Measurements from ENCODE around the gene MYO7B.

Gene MYO7B

DNA sequence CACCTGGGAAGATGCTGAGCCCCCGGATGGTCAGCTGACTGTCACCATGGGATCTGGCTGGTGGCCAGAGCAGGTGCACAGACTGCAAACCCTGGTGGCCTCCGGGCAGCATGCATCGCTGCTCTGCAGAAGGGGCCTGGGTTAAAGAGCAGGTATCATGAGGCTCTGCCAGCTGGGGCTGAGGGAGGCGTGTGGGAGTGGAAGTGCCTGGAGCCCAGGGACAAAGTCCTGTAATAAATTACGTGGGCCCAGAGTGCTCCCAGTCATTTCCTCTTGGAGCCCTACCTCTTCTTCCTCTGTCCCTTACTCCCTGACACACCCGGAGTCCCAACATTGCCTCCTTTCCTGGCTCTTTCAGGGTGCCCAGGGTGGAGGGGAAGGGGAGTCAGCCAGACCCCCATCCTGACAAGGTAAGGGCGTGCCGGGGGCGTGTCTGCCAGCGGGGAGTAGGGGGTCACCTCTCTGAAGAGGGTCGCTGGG is at the start of gene MYO7B:
TSS of gene MYO7B (plus strand) at position 262 of the 480 bp plus-strand sequence. CDS start 24,040 bp downstream, outside the sequence.
- Histone ChIP-seq H3K4me3 (ENCODE audit: low read depth, low read length, poor library complexity, severe bottlenecking) (no peak within 1 kb of the TSS), H3K9me3 (ENCODE audit: low read length) (no peaks in the 10 kb centered on the region), H4K20me1 (ENCODE audit: insufficient read depth, low read length) (no peaks in the 10 kb centered on the region), H3K36me3 (ENCODE audit: insufficient read depth, low read length) (no peaks in the 10 kb centered on the region), H3K4me2 (ENCODE audit: low read length) (no peak within 1 kb of the TSS), H3K9ac (ENCODE audit: low read length) (no peak within 1 kb of the TSS), H3K4me1 (ENCODE audit: insufficient read depth, low read length, severe bottlenecking) (no peaks in the 10 kb centered on the region), H3K27me3 (ENCODE audit: insufficient read depth, low read length) (no peaks in the 10 kb centered on the region; the same call in 1 of the 2 replicates), H3K27ac (ENCODE audit: low read depth, low read length, poor library complexity, severe bottlenecking) (no peak within 1 kb of the TSS), H3K9me2 (ENCODE audit: low read depth, low read length) (no peaks in the 10 kb centered on the region), H3K79me2 (ENCODE audit: insufficient read depth, low read length) (no peaks in the 10 kb centered on the region), H3F3A (ENCODE audit: insufficient read depth, low read length) (no peaks in the 10 kb centered on the region), H2AFZ (ENCODE audit: low read length) (no peak within 1 kb of the TSS)
- no peak for TF ChIP-seq EZH2 (IDR thresholded peaks at IDR 0.05; ENCODE audit: borderline replicate concordance, low read length)
- TF ChIP-seq, protein P1, sequence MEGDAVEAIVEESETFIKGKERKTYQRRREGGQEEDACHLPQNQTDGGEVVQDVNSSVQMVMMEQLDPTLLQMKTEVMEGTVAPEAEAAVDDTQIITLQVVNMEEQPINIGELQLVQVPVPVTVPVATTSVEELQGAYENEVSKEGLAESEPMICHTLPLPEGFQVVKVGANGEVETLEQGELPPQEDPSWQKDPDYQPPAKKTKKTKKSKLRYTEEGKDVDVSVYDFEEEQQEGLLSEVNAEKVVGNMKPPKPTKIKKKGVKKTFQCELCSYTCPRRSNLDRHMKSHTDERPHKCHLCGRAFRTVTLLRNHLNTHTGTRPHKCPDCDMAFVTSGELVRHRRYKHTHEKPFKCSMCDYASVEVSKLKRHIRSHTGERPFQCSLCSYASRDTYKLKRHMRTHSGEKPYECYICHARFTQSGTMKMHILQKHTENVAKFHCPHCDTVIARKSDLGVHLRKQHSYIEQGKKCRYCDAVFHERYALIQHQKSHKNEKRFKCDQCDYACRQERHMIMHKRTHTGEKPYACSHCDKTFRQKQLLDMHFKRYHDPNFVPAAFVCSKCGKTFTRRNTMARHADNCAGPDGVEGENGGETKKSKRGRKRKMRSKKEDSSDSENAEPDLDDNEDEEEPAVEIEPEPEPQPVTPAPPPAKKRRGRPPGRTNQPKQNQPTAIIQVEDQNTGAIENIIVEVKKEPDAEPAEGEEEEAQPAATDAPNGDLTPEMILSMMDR (IDR thresholded peaks at IDR 0.05; ENCODE audit: low read length) = no peak

DNA sequence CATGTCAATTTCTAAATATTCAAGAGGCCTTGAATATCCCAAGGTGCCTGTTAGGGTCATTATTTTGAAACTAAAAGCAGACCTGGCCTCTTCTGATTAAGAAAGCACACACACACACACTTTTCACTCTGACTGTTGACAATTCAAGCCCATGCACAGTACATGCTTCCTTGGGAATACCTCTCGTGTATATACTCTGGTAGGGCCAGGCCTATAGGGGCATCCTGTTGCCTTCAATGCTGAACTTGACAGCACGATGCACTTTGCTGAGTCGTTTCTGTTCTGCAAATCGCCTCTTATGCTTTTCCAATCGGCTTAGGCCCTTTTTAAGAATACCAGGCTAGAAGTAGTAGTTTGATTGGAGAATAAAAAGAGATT is 49.8 kb upstream of the MYO7B start:
- H3K4me2 ChIP-seq (ENCODE audit: low read length) = no peak overlapping the region
- H3K27me3 ChIP-seq (ENCODE audit: insufficient read depth, low read length) = no peaks in the 10 kb centered on the region
- no peaks in the 10 kb centered on the region for H4K20me1 ChIP-seq (ENCODE audit: insufficient read depth, low read length)
- no peaks in the 10 kb centered on the region for H3K9me2 ChIP-seq (ENCODE audit: low read depth, low read length)
- peaks cover 85% of the 10 kb centered on the region for H3K36me3 ChIP-seq (ENCODE audit: insufficient read depth, low read length)
- H3K4me1 ChIP-seq (ENCODE audit: insufficient read depth, low read length, severe bottlenecking) = no peaks in the 10 kb centered on the region
- H3K4me3 ChIP-seq (ENCODE audit: low read depth, low read length, poor library complexity, severe bottlenecking) = no peak overlapping the region
- TF ChIP-seq, protein P1 (IDR thresholded peaks at IDR 0.05; ENCODE audit: low read length) = no peak
- TF ChIP-seq EZH2 (IDR thresholded peaks at IDR 0.05; ENCODE audit: borderline replicate concordance, low read length) = no peak
- no peaks in the 10 kb centered on the region for H3K9me3 ChIP-seq (ENCODE audit: low read length)
- no peaks in the 10 kb centered on the region for H3K79me2 ChIP-seq (ENCODE audit: insufficient read depth, low read length)
- no peaks in the 10 kb centered on the region for H3F3A ChIP-seq (ENCODE audit: insufficient read depth, low read length)
- no peak overlapping the region for H3K9ac ChIP-seq (ENCODE audit: low read length)
- no peak overlapping the region for H3K27ac ChIP-seq (ENCODE audit: low read depth, low read length, poor library complexity, severe bottlenecking)
- H2AFZ ChIP-seq (ENCODE audit: low read length) = no peak overlapping the region

DNA sequence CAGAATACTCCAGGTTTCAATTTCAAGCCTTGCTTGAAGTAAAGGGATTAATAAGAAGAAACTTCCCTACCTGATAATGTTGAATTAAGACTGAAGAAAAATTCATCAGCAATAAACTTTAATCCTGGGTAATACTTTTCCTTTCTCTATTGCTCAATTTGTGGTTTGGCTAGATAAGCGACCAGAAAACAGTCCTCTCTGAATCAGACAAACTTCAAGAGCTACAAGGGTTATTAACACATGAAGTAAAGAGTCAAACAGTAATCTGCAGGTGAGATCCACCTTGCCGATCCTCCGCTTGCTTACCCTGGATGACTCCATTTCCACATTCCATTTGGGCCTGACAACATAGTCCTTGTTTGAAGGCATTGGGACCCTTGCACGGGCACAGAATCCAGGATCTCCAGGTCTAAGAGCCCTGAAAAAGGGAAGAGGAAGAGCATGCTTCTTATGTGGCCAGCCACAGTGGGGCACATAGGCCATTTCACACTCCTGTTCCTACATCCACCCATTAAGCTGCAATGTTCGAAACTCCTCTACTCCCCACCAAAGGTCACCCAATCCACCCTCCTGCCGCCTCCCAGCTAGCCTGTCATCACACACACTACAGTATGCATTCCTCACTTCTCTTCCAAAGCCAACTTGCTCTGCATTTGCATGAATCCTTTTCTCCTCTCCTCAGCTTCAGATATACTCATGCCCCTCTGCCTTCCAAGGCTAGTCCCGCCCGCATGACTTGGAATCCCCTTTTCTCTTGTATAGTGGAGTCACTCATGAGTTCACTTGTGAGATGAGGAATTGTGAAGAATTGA is 49.0 kb upstream of the MYO7B start:
- no peak overlapping the region for H3K9ac ChIP-seq (ENCODE audit: low read length)
- no peaks in the 10 kb centered on the region for H3K9me3 ChIP-seq (ENCODE audit: low read length)
- no peaks in the 10 kb centered on the region for H3K79me2 ChIP-seq (ENCODE audit: insufficient read depth, low read length)
- no peaks in the 10 kb centered on the region for H3K9me2 ChIP-seq (ENCODE audit: low read depth, low read length)
- H3K27ac ChIP-seq (ENCODE audit: low read depth, low read length, poor library complexity, severe bottlenecking) = no peak overlapping the region
- no peaks in the 10 kb centered on the region for H4K20me1 ChIP-seq (ENCODE audit: insufficient read depth, low read length)
- no peak overlapping the region for H3K4me2 ChIP-seq (ENCODE audit: low read length)
- no peak for TF ChIP-seq EZH2 (IDR thresholded peaks at IDR 0.05; ENCODE audit: borderline replicate concordance, low read length)
- TF ChIP-seq, protein P1 (IDR thresholded peaks at IDR 0.05; ENCODE audit: low read length) = no peak
- no peak overlapping the region for H3K4me3 ChIP-seq (ENCODE audit: low read depth, low read length, poor library complexity, severe bottlenecking)
- H3K4me1 ChIP-seq (ENCODE audit: insufficient read depth, low read length, severe bottlenecking) = no peaks in the 10 kb centered on the region
- H2AFZ ChIP-seq (ENCODE audit: low read length) = no peak overlapping the region
- H3K36me3 ChIP-seq (ENCODE audit: insufficient read depth, low read length) = peaks cover 84% of the 10 kb centered on the region
- no peaks in the 10 kb centered on the region for H3K27me3 ChIP-seq (ENCODE audit: insufficient read depth, low read length)
- no peaks in the 10 kb centered on the region for H3F3A ChIP-seq (ENCODE audit: insufficient read depth, low read length)

Data from OCI-LY1 (cell line).